Activated T-cell treated with anti-CD3 and anti-CD28 coated beads, Interleukin-2, amount 50 U/mL, for 4 hours (primary cell): ENCODE data around the gene MXRA7. TPM values are rescaled to one million over a fixed set of nuclear protein-coding genes. Genes with fewer than 3 reads are reported as not detected.
"Not testable (repeated sequence)": the region's sequence is repeated elsewhere in the genome, so short reads cannot be mapped to it uniquely, and the experiment has no call there.

Experiments used
- ATAC-seq, 2 donors: fragments of 200-7000 bp; cut with Tn5 transposase; one replicate each; pipeline ENCODE4 v1.10.0; 2021
- DNase-seq: peaks from one replicate; pipeline ENCODE4 v3.0.0-alpha.2; 2020
- H3K27me3 Mint-ChIP-seq: one replicate; pipeline ENCODE4 v1.8.0; 2021; ENCODE audit warnings: low read depth, mixed read lengths
- H3K36me3 Mint-ChIP-seq: one replicate; pipeline ENCODE4 v1.8.0; 2022; ENCODE audit warnings: mixed read lengths; ENCODE audit not compliant: insufficient read depth
- H3K4me1 Mint-ChIP-seq: one replicate; pipeline ENCODE4 v1.8.0; 2021; ENCODE audit warnings: low read depth, mixed read lengths
- H3K4me3 Mint-ChIP-seq: one replicate; pipeline ENCODE4 v1.8.0; 2021; ENCODE audit warnings: mild to moderate bottlenecking, moderate library complexity, mixed read lengths
- H3K9me3 Mint-ChIP-seq: one replicate; pipeline ENCODE4 v1.8.0; 2021; ENCODE audit warnings: mixed read lengths
- total RNA-seq, 3 donors: library from RNA; stranded (reverse); gene quantifications; one replicate each; pipeline ENCODE4 v1.2.1, GENCODE V29; 2021

Gene MXRA7
- total RNA-seq, 3 donors from 2014 or later: 2.0 to 2.3 (median 2.0) TPM

- no peak for ATAC-seq
- Mint-ChIP-seq H3K4me3 (no peak overlapping the region), H3K4me1 (peaks cover 13% of the 10 kb centered on the region), H3K27me3 (peaks cover 7% of the 10 kb centered on the region), H3K9me3 (no peaks in the 10 kb centered on the region), H3K36me3 (no peaks in the 10 kb centered on the region)
- DNase-seq: no peak
These were observed 56.4 kb downstream of the MXRA7 start for GRCh38 chr17:76654408-76654807.

DNA sequence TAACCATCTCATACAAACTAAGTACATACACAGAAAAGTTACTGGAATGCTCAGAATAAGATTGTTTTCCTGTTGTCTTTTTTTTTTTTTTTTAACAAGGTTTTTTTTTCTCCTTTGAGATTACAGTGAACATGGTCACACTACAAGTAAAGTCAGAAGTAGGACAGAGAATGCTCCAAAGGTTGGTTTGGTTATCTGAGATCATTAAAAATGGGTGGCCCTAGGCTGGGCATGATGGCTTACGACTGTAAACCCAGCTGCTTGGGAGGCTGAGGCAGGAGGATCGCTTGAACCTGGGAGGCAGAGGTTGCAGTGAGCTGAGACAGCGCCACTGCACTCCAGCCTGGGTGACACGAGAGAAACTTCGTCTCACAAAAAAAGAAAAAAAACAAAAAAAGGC lies 60.3 kb downstream of the MXRA7 start:
- no peak for DNase-seq
- peaks cover 7% of the 10 kb centered on the region for H3K27me3 Mint-ChIP-seq
- H3K9me3 Mint-ChIP-seq: peaks cover 11% of the 10 kb centered on the region
- no peak for ATAC-seq
- no peaks in the 10 kb centered on the region for H3K36me3 Mint-ChIP-seq
- H3K4me3 Mint-ChIP-seq: no peak overlapping the region
- peaks cover 4% of the 10 kb centered on the region for H3K4me1 Mint-ChIP-seq

DNA sequence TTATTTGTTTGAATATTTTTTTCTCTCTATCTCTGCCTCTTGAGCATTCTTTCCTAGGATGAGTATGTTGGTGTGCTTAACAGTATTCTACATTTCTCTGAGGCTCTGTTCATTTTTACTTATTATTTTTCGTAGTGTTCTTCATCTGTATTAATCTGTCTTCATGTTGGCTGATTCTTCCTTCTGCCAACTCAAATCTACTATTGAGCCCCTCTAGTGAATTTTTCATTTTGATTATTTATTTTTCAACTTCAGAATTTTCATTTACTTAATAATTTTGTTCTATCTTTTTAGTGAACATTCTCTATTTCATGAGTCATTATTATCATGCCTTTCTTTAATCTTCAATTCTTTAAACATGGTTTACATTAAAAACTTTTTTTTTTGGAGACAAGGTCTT lies 64.1 kb downstream of the MXRA7 start:
- H3K36me3 Mint-ChIP-seq: no peaks in the 10 kb centered on the region
- DNase-seq (no peak), ATAC-seq (no peak)
- peaks cover 29% of the 10 kb centered on the region for H3K4me1 Mint-ChIP-seq
- peaks cover 5% of the 10 kb centered on the region for H3K27me3 Mint-ChIP-seq
- H3K4me3 Mint-ChIP-seq: no peak overlapping the region
- peaks cover 11% of the 10 kb centered on the region for H3K9me3 Mint-ChIP-seq

GRCh38 chr17:76645481-76645880 lies 65.3 kb downstream of the MXRA7 start:
- Mint-ChIP-seq H3K4me1 (peaks cover 36% of the 10 kb centered on the region), H3K4me3 (no peak overlapping the region), H3K27me3 (peaks cover 2% of the 10 kb centered on the region), H3K36me3 (no peaks in the 10 kb centered on the region), H3K9me3 (peaks cover 11% of the 10 kb centered on the region)
- DNase-seq: no peak
- ATAC-seq: no peak

GRCh38 chr17:76644995-76645394 lies 65.8 kb downstream of the MXRA7 start:
- ATAC-seq: no peak
- Mint-ChIP-seq H3K36me3 (no peaks in the 10 kb centered on the region), H3K4me1 (peaks cover 36% of the 10 kb centered on the region), H3K9me3 (peaks cover 11% of the 10 kb centered on the region), H3K4me3 (no peak overlapping the region), H3K27me3 (peaks cover 2% of the 10 kb centered on the region)
- DNase-seq: no peak

- H3K4me3 Mint-ChIP-seq: peak within 1 kb of the TSS; percentile 73
- peaks cover 11% of the 10 kb centered on the region for H3K9me3 Mint-ChIP-seq
- peaks cover 34% of the 10 kb centered on the region for H3K4me1 Mint-ChIP-seq
- ATAC-seq: peak; percentile 55 to 75
- DNase-seq: no peak
- no peaks in the 10 kb centered on the region for H3K27me3 Mint-ChIP-seq
- H3K36me3 Mint-ChIP-seq: no peaks in the 10 kb centered on the region
These were observed 67.1 kb downstream of the MXRA7 start, which contains the start of gene ST6GALNAC1 for GRCh38 chr17:76643553-76644148. TSS of gene ST6GALNAC1 (minus strand) at chr17:76643757. CDS start at chr17:76643638, 119 bp downstream.

GRCh38 chr17:76642994-76643393 lies 67.8 kb downstream of the MXRA7 start:
- H3K9me3 Mint-ChIP-seq: peaks cover 11% of the 10 kb centered on the region
- ATAC-seq: peak in 1 of 2 donors; percentile 49

DNA sequence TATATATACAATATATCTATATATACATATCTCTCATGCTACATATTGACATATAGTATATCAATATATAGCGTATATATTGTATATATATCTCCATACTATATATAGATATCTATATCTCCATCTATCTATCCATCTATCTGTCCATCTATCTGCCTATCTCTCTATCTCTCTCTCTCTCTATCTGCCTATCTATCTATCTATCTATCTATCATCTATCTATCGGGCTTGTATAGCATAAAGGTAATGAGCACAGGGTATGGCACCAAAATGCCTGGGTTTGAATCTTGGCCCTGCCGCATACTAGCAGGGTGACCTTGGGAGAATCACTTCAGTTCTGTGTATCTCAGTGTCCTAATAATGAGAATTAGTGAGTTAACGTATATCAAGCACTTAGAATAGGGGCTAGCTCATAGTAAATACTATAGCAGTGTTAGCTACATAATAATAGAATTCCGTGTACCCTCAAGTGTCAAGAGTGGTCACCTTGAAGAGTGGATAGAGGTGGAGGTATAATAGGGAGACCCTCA lies 68.7 kb downstream of the MXRA7 start:
- Mint-ChIP-seq H3K9me3 (peaks cover 11% of the 10 kb centered on the region), H3K4me1 (peaks cover 34% of the 10 kb centered on the region), H3K27me3 (no peaks in the 10 kb centered on the region), H3K36me3 (no peaks in the 10 kb centered on the region), H3K4me3 (peak overlapping the region; percentile 35)
- ATAC-seq (no peak), DNase-seq (no peak)

More at GRCh38 chr17:76642994-76643393, 67.8 kb downstream of the MXRA7 start:
- Mint-ChIP-seq H3K4me1 (peaks cover 34% of the 10 kb centered on the region), H3K27me3 (no peaks in the 10 kb centered on the region), H3K4me3 (peak overlapping the region; percentile 73), H3K36me3 (no peaks in the 10 kb centered on the region)
- DNase-seq: no peak

- H3K4me1 Mint-ChIP-seq: peaks cover 32% of the 10 kb centered on the region
- H3K36me3 Mint-ChIP-seq: no peaks in the 10 kb centered on the region
- no peak for DNase-seq
- no peak overlapping the region for H3K4me3 Mint-ChIP-seq
- H3K9me3 Mint-ChIP-seq: peaks cover 7% of the 10 kb centered on the region
- ATAC-seq: no peak
- H3K27me3 Mint-ChIP-seq: no peaks in the 10 kb centered on the region
These were observed 69.3 kb downstream of the MXRA7 start for GRCh38 chr17:76641501-76641900.

DNA sequence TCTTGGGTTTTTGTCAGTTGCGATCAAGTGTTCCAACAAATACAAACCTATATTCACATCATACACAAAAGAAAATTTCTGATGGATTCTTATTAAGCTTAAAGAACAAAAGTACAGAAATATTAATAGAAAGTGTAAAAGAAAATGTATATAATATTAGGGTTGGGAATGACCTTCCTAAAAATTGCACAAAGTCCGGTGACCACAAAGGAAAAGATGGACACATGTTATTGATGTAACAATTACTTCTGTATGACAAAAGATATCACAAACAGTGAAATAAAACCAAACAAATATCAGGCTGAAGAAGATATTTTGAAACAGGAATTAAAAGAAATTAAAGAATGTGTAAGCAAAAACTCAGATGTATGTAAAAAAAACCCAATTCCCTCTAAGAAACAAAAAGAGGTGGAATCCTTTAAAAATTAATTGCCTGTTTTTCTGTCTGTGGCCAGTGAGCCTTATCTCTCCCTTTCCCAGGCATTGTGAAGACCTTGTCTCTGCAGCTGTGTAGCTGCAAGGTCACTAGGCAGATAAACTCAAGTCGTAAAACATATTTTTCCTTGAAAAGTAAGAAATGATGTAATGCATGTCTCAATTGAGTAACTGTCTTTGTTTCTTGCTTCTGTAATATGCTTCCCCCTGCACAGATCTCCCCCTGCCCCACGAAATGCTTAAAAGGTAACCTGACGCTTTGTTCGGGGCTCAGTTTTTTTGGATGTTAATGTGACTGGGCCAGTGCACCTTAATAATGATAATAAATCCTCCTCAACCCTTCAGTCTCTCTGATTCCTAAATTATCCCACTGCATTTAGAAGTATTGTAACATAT lies 70.0 kb downstream of the MXRA7 start:
- no peak for DNase-seq
- no peaks in the 10 kb centered on the region for H3K36me3 Mint-ChIP-seq
- H3K27me3 Mint-ChIP-seq: no peaks in the 10 kb centered on the region
- ATAC-seq: no peak
- peaks cover 31% of the 10 kb centered on the region for H3K4me1 Mint-ChIP-seq
- no peaks in the 10 kb centered on the region for H3K9me3 Mint-ChIP-seq
- no peak overlapping the region for H3K4me3 Mint-ChIP-seq

- Mint-ChIP-seq H3K4me1 (peaks cover 14% of the 10 kb centered on the region), H3K36me3 (no peaks in the 10 kb centered on the region), H3K4me3 (no peak overlapping the region), H3K27me3 (no peaks in the 10 kb centered on the region), H3K9me3 (no peaks in the 10 kb centered on the region)
- ATAC-seq (no peak), DNase-seq (no peak)
These were observed 72.5 kb downstream of the MXRA7 start for GRCh38 chr17:76638263-76638662.

DNA sequence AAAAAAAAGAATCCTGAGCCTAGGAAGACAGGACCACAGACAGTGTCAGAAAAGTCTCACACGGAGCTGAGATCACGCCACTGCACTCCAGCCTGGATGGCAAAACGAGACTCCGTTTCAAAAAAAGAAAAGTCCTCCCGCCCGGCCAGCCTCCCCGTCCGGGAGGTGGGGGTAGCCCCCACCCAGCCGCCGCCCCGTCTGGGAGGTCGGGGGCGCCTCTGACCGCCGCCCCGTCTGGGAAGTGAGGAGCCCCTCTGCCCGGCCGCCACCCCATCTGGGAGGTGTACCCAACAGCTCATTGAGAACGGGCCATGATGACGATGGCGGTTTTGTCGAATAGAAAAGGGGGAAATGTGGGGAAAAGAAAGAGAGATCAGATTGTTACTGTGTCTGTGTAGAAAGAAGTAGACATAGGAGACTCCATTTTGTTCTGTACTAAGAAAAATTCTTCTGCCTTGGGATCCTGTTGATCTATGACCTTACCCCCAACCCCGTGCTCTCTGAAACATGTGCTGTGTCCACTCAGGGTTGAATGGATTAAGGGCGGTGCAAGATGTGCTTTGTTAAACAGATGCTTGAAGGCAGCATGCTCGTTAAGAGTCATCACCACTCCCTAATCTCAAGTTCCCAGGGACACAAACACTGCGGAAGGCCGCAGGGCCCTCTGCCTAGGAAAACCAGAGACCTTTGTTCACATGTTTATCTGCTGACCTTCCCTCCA lies 74.1 kb downstream of the MXRA7 start:
- not testable (repeated sequence) for H3K4me3 Mint-ChIP-seq, DNase-seq, H3K27me3 Mint-ChIP-seq, ATAC-seq, H3K4me1 Mint-ChIP-seq, H3K9me3 Mint-ChIP-seq, H3K36me3 Mint-ChIP-seq

GRCh38 chr17:76635659-76636360 lies 75.0 kb downstream of the MXRA7 start:
- no peaks in the 10 kb centered on the region for H3K9me3 Mint-ChIP-seq
- no peak overlapping the region for H3K4me3 Mint-ChIP-seq
- DNase-seq: no peak
- H3K36me3 Mint-ChIP-seq: no peaks in the 10 kb centered on the region
- peaks cover under 1% of the 10 kb centered on the region for H3K4me1 Mint-ChIP-seq
- no peak for ATAC-seq
- H3K27me3 Mint-ChIP-seq: peaks cover 2% of the 10 kb centered on the region

GRCh38 chr17:76635039-76635438 lies 75.7 kb downstream of the MXRA7 start:
- no peak overlapping the region for H3K4me3 Mint-ChIP-seq
- no peaks in the 10 kb centered on the region for H3K36me3 Mint-ChIP-seq
- no peak for DNase-seq
- H3K27me3 Mint-ChIP-seq: peaks cover 2% of the 10 kb centered on the region
- no peaks in the 10 kb centered on the region for H3K9me3 Mint-ChIP-seq
- ATAC-seq: no peak
- H3K4me1 Mint-ChIP-seq: no peaks in the 10 kb centered on the region
